GM21423 (cell line): ENCODE results near the gene MTURN.

ENCODE experiments used
- ATAC-seq: cut with Tn5 transposase; IDR thresholded peaks from one replicate; pipeline ENCODE4 v1.9.1; 2021; ENCODE audit warnings: mild to moderate bottlenecking, moderate library complexity; ENCODE audit not compliant: unreplicated experiment

The MTURN gene

DNA sequence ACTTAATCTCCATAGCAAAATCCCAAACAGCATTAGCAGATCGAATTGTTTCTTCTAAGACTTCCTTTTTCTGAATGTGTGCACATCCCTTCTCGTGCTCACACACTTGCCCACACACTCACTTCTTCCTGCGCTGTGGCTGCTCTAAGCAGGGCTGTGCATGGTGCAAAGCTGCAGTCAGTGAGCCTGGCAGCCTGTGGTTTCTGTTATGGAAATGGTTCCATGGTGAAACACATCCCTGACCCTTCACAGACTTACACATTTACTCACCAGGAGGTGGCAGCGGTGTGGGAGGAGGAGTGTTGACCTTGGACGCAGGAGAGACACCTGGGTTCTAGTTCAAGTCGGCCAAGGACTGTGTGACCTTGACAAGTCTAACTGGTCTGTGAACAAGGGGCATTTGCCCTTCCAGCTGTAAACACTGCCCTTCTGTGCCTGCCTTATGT is 24.9 kb downstream of the MTURN start:
- no peak for ATAC-seq

DNA sequence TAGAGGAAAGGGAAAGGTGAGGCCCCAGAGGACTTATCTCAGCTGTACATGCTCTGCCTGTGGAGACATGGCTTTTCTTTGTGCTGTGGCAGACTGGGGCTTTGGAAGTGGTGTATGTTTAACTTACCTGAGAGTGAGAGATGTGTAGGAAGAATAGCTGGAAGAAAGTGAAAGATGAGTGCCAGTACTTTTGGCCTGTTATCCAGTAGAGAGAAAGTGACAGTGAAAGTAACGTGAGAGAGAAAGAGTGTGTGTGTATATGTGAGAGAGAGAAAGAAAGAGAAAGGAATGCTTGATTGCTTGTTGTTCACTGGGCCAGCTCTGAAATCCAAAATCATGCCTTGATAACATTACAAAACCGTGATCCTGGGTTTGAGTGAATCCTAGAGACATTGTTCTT is 25.5 kb downstream of the MTURN start:
- no peak for ATAC-seq

DNA sequence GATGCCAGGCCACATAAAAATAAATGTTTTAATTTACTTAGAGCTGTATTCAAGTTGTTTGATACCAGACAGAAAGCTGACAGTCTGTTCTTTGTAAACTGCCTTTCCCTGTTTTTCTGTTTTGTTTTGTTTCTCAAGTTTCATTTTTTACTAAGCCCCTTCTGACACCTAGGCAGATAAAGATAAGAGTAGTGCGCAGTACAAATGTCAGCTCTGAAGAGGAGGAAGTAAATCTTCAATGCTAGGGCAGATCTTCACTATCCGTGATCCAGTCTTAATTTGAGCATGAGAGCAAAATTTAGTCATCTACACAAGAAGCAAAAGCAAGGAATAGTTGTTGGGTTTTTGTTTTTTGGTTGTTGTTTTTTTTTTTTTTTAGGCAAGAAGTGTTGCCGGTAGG is 27.3 kb downstream of the MTURN start:
- no peak for ATAC-seq

DNA sequence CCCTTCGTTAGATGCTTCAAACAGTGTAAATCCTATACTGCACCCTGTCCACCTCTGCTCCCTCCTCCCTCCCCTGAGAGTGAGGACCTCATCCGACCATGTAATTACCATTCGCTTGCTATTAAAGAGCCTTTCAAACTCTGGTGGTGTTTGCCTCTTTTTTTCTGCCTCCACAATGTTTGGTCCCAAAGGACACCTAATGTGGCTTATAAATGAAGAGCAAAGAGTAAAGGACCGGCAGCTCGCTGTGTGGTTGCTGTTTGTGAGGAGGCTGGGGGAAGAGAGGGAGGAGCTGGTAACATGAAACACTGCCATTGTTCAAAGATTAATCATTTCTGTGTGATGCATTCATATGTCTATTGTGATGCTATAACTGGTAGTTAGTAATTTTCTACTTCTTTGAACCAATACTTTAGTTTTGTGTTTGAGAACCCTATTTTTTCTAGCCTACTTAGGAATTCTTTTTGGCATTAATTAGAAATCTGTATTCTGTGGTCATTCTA is 27.9 kb downstream of the MTURN start:
- ATAC-seq: peak; percentile 33

DNA sequence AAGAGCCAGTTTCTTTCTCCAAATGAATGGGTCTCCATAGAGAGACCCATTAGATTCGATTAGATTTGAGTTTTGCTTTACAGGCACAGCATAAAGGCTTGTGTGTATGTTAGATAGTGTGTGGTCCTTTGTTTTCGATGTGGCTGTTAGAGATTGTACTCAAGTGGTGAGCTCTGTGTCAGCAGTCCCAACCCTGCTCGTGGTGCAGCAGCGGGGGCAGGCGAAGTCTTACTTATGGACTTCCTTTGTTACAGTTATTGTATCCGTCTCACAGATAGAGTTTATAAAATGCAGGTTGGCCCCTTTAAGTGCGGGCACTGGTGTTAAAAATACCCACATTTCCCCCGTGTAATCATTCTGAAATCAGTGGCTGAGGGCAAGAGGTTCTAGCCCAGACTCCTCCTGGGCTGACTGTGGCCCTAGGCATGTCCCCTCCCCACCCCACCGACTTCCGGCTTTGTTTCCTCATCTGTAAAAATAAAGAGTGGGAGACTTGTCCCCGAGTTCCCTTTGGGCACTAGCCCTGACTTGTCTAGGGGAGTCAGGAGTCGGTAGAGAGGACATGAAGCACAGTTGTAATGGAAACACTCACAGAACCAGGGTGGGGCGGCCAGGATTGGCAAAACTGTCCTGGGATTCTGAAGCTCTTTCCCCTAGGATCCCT is 28.6 kb downstream of the MTURN start:
- ATAC-seq: peak; percentile 45

DNA sequence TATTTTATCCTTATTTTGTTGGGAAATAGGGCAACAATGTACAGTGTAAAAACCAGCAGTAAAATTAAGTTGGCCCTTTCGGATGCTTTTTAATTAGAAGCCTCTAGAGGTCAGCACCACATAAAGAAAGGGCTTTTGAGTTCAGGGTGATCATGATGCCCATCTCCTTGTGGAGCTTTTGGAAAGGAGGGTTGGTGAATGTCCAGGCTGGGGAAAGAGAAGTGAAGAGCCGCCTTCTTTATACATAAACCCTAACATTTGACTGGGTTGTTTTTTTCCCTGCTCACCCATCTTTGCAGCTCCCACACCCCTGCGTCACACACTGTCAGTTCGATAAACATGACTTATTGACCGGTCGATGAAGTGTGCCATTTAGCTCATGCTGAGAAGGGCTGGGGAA is 29.8 kb downstream of the MTURN start:
- no peak for ATAC-seq

DNA sequence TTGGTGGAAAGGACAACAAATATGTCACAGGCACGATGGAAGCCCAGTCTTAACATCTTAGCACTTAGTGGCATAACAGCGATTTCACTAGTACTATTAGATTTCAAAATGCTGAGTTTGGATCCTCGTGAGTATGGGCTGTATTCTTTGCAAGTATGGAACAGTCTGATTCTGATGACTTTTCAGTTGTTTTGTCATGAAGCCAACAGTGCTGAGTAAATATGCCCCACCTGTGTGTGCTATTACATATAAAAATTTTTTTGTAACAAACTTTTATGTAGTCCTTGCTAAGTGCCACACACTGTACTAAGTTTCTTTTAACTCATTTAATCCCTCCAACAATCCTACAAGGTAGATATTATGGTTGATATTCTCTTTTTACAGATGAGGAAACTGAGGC is 30.8 kb downstream of the MTURN start:
- no peak for ATAC-seq

DNA sequence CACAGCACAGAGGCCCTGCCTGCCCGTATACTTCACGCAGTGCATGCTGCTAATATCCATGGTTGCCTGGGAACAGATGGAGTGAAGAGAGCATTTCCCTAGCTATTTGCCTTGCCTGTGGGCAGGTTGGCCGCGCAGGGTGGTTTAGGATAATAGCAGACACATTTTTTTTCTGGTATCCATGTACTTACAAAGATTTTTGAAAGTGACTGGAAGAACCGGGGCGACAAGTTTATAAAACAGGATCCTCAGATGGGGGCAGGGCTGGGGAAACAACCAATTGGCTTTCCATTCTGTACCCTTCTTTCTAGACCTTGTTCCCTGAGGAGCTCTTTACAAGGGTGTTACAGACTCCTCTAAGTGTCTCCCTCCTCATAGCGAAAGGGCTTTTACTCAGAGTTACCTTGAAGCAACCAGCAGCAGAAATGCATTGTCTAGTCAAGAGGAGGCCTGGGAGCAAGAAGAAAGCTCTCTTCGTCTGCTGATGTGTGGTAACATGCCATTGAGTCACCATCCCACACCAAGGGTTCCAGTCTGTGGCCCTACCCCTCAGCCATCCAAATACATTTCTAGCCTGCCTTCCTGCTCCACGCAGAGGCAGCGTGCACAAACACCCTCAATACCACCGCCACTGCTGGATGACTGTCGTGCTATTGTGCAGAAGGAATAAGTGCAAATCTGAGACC is 31.5 kb downstream of the MTURN start:
- ATAC-seq: no peak

DNA sequence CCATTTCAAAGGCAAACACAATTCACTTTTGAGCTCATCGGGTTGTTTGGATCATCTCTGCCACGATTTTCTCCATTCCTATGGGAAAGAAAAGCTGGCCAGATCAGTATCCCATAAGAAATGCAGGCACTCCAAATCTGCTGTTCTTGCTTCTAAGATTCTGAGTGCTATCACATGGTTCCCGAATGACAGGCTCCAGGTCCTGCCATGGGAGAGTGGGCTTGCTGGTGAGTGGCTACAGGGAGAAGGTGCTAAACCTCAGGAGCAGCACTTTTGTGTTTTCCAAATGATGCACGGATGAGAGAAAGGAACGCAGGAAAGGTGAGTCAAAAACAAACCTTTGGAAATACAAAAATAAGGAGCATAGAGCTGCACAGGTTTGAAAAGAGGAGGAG is 32.1 kb downstream of the MTURN start:
- no peak for ATAC-seq

DNA sequence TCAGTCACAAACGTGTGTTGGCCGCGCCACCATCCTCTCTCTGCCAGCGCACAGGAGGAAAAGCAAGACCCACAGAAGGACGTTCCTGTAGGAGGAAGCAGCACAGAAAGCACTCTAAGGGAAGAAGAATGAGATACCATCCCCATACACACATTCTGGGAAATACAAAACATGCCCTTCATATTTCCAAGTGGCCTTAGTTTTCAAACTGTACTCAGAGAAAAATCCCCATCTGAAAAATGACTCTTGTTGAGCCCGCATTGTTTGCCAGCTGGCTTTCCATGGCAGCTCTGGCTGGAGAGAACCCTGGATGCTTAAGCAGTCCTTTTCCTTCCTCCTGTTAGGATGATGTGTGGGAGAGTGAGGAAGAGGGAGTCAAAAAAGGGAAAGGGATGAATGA is 33.1 kb downstream of the MTURN start:
- ATAC-seq: no peak

DNA sequence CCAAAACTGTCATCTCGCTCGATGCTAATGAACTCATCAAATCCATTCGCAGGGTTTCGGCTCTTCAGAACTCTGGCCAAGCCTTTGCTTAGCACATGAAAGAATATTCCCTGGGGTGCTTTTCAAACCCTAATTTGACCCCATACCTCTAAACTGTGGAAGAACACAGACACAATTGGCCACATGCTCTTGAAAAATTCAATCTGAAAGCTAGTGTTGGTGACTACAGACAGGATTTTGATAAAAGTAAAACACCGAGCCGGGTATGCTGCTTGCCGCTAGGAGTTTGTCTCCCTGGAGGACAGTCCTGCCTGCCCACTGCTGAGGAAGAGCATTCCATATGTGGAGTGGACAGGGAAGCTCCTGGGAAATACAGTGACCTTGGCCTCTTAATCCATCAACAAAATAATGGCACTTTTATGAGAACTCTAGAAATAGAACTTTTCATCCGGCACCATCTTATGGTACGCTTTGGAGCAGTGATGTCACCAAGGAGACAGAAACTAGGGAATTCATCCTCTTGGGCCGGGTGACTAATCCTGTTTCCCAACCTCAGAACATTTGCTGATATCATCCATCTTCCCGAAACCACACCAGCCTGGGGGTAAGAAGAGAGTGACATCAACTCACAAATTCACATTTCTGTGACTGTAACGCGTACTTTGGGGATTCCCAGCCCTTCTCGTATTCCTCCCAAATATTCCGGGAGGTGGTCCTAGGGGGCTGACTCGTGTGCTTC is 34.2 kb downstream of the MTURN start:
- no peak for ATAC-seq

DNA sequence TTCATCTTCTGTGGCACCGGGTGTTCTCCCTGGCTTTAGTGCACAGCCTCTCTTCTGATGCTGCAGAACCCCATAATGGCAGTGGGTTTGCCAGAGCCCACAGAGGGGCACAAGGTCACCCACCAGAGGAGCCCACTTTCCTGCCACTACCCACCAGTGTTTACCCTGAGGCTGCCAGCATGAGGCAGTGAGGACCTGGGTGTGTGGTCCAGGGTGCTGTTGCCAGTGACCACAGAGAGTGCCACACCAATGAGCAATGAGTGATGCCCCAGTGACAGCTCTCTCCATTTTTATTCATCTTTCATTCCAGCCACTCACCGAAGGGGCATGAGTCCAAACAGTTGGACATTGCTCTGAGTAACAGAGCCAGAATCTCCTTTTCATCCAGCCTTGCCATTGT is 34.8 kb downstream of the MTURN start:
- ATAC-seq: no peak

DNA sequence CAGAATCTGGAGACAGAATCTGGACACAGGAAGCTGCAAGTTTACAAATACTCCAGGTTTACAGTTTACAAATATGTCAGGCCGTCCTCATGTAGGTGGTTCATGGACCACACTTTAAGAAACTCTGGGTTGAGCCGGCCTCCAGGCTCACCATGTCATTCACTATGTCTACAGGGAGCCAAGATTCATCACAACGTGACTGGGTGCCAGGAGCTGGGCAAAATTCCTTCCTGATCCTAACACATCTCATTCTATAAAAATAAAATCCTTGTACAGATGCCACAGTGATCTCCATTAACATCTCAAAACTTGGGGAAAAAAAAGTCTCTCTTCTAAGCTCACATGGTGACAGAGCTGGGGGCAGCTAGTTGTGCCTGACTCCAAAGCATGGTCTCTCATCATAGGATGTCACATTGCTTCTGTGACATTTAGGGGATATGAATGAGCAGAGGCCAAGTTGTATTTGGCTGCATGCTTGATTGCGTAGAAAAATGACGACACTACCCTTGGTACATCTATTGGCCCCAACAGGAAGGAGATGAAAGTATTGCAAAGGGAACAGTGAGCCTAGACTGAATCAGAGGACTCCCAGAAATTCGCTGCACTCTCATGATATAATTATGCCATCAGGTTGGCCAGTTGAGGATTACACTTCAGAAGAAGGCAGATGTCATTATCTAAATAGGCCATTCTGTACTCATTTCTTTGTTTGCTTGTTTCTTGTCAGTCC is 35.9 kb downstream of the MTURN start:
- no peak for ATAC-seq

DNA sequence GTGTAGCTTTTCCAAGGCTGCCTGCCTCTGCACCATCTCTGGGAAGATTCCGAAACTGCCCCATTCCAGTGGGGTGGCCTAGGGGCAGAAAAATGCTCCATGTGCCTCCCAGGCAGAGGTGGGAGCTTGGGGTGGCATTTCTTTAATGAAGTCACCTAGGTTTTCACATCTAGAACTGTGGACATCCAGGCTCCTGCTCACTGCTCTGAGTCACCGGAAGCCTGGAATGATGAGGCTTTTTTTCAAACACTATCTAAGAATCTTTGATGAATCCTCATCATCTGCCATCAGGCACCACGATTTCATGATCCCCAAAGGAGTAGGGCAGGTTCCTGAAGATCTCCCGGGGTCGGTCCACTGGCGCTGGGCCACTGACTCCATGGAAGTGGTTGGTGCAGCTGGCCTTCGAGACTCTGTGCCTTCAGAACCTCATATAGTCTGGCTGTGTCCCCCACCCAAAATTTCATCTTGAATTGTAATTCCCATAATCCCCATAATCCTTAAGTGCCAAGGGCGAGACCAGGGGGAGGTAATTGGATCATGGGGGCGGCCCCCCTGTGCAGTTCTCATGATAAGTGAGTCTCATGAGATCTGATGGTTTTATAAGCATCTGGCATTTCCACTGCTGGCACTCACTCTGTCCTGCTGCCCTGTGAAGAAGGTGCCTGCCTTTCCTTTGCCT is 37.1 kb downstream of the MTURN start:
- no peak for ATAC-seq

DNA sequence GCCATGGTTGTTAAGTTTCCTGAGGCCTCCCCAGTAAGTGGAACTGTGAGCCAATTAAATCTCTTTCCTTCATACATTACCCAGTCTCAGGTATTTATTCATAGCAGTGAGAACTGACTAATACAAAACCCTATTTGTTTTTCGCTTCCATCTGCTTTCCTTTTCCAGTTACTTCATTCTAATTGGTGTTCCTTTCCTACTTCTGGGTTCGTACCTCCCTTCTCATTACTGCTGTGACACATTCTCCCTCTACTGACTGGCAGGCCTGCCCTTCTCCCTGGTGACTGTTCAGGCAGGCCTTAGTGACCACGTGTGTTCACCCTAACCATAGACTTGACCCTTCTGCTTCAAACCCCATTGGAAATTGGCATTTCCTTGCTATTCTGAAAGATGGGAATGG is 37.7 kb downstream of the MTURN start:
- ATAC-seq: no peak

DNA sequence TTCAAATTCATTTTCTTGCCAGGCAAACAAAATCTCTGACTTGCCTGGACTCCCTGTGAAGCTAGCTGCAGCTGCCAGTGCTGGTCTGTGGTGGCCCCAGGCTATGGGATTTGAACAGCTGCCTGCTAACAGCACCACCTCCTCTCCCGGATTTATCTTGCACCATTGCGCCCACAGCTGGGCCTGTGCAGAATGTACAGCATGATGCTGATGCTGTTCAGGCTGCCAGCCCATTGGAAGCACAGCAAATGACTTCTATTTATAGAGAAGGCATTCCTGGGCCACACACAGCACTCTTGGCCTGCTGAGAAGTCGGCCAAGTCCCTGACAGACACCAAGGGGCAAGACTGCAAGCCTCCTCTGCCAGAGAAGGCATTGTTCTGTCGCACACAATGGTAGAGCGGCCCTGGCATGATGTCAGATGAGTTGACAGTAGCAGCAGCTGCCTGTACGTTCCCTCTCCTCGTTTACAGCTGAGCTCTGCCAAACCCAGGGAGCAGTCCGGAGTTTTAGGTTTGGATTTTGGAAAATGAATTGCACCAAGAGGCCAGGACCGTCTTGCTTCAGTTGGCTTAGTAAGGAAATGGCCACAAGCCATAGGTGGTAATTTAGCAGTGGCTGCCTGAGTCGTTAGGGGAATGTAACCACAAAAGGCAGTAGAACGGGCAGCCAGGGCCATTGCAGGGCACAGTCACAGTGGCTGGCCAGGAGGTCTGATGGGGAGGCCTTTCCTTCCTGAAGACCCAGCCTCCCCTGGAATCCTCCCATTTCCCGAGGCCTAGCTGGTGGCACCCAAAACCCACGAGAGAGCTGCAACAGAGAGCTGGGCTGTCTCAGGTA is 38.5 kb downstream of the MTURN start:
- ATAC-seq: no peak

DNA sequence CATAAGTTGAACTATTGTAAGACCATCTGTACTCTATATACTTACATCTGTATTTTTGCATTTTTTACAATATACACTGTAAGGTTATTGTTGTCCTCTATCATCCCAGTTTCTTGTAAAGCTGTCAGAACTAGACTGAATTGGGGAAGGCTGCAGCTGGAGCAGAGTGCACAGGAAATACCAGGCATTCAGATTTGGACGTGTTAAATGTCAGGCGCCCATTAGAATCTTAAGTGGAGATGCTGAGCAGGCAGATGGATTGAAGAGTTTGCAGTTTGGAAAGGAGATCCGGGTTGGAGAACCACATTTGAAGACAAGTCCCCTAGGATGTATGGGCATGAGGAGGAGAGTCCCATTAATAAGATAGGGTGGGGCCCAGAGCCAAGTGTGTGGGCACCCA is 40.4 kb downstream of the MTURN start:
- no peak for ATAC-seq

DNA sequence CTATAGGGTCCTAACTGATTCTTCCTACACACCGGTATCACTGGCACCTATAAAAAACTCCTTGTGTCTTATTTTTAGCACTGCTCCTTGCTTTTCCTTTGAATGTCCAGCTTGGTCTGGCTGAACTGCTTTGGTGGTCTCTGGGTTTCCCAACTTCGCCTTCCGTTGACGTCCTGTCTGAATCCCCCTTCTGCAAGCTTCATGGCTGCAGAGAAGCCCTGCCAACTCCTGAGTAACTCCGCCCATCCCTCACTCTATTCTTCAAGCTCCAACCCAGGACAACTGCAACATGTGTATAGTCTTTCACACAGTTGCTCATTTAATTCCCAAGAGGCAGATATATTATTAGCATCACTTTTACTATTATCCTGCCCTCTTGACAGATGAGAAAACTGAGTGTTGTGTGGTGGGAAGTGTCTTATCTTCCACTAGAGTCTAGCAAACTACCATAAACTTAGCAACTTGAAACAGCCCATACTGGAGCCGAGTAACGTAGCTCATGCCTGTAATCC is 40.9 kb downstream of the MTURN start:
- no peak for ATAC-seq

DNA sequence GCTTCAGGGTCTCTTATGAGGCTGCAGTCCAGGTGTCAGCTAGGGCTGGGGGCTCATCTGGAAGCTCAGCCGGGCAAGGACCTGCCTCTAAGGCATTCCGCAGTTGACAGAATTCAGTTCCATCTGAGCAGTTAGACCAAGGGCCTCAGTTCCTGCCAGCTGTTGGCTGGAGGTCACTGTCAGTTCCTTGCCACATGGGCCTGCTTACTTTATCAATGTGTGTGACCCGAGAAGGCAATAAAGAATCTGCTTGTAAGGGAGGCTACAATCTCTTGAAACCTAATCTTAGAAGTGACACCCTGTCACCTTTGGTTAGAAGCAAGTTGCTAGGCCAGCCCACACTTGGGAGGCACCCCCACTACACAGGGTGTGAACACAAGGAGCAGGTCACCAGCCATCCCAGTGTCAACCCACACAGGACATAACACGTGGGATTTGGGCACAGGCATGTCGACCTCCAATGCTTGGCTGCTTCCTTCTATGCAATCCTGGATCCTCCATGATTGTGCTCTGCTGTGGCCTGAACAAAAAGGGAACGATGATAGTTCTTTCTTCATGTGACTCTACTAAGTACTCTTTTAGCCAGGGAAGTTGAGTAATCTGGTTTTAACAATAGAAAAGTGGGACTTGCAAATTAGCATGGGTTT is 41.8 kb downstream of the MTURN start:
- no peak for ATAC-seq
